Esophagus squamous epithelium (tissue), 5 donors: Measurements from ENCODE around the gene RNPEPL1. TPM values are rescaled to one million over a fixed set of nuclear protein-coding genes. Genes with fewer than 3 reads are reported as not detected.

Source experiments
- DNase-seq: peaks from one replicate; lab custom pipeline; 2025; lab: John Stamatoyannopoulos, UW
- H3K27ac ChIP-seq, 4 donors: fragments of 200-600 bp; sonication (generic); one replicate each; pipeline ENCODE4 v1.5.1; 2016 to 2019; ENCODE audit warnings: mild to moderate bottlenecking in 1 of 4
- H3K27me3 ChIP-seq, 4 donors: fragments of 200-600 bp; sonication (generic); 1 replicate in 3 of 4; 2 replicates in 1 of 4; pipeline versions ENCODE4 v1.5.1 to v1.6.0; 2017 to 2021; ENCODE audit warnings: antibody characterized with exemption in 1 of 4
- H3K36me3 ChIP-seq, 3 donors: fragments of 200-600 bp; sonication (generic); one replicate each; pipeline ENCODE4 v1.5.1; 2016 to 2019
- H3K4me1 ChIP-seq, 3 donors: fragments of 200-600 bp; sonication (generic); one replicate each; pipeline ENCODE4 v1.5.1; 2017 to 2019
- H3K4me3 ChIP-seq, 4 donors: fragments of 200-600 bp; sonication (generic); 1 replicate in 3 of 4; 2 replicates in 1 of 4; pipeline ENCODE4 v1.5.1; 2016 to 2019; ENCODE audit warnings: mild to moderate bottlenecking in 2 of 4, moderate library complexity in 1 of 4
- H3K9me3 ChIP-seq, 3 donors: fragments of 200-600 bp; sonication (generic); one replicate each; pipeline ENCODE4 v1.5.1; 2016 to 2019
- CTCF ChIP-seq, 6 experiments: fragments of 450-650 bp in 4 of 6; fragments of 200-600 bp in 2 of 6; sonication (generic) in 2 of 6; IDR thresholded peaks; one replicate each; pipeline ENCODE4 v1.5.1; 2016 to 2019; ENCODE audit warnings: antibody characterized with exemption in 6 of 6, mild to moderate bottlenecking in 4 of 6, moderate library complexity in 4 of 6
- POLR2A ChIP-seq, 4 donors: fragments of 450-650 bp; IDR thresholded peaks; one replicate each; pipeline ENCODE4 v1.6.1; 2017; ENCODE audit warnings: antibody characterized with exemption in 4 of 4, mild to moderate bottlenecking in 4 of 4, moderate library complexity in 3 of 4
- WGBS, 2 donors: methylation state at CpG; one replicate each; pipeline ENCODE4 v1.1.5; 2018; 5-methylcytosine and 5-hydroxymethylcytosine counted together
- intact Hi-C: fragments of 100-400 bp; cut with DNase I; formaldehyde crosslinking; loops from one replicate; pipeline ENCODE4 v1.15.0; 2022
- total RNA-seq, 4 donors: library from RNA; depleted of rRNA; stranded (reverse); fragments of >200 nt; gene quantifications; one replicate each; pipeline ENCODE4 v1.1.0, GENCODE V29; 2016
- donor health status: DM: yes; HTN: yes; CAD: no.

The RNPEPL1 gene
- total RNA-seq, 4 donors from 2014 or later: 41.9 to 96.5 (median 48.1) TPM

- Histone ChIP-seq H3K9me3 (no peaks in the 10 kb centered on the region), H3K4me3 (no peak overlapping the region), H3K36me3 (peaks cover 3 to 44% (median 7%) of the 10 kb centered on the region in 3 donors), H3K4me1 (peaks cover 0 to 6% (median 4%) of the 10 kb centered on the region in 3 donors), H3K27me3 (no peaks in the 10 kb centered on the region), H3K27ac (no peak overlapping the region)
- DNase-seq: no peak
- TF ChIP-seq CTCF (IDR thresholded peaks at IDR 0.05) (no peak), POLR2A (IDR thresholded peaks at IDR 0.05) (no peak)
- intact Hi-C loops: no loop called here
- 78 to 88% methylated on average over 8 to 11 of the region's 22 CpGs for WGBS, 2 donors
Measured at GRCh38 chr2:240603081-240603835, 35.0 kb downstream of the RNPEPL1 start.

- intact Hi-C loops: no loop called here
- H3K27me3 ChIP-seq: no peaks in the 10 kb centered on the region
- no peak overlapping the region for H3K27ac ChIP-seq
- 89 to 94% methylated on average over 3 of the region's 10 CpGs for WGBS, 2 donors
- TF ChIP-seq POLR2A (IDR thresholded peaks at IDR 0.05) (no peak), CTCF (IDR thresholded peaks at IDR 0.05) (no peak)
- H3K9me3 ChIP-seq: no peaks in the 10 kb centered on the region
- no peak for DNase-seq
- peaks cover 0 to 38% (median 1%) of the 10 kb centered on the region in 3 donors for H3K36me3 ChIP-seq
- no peak overlapping the region for H3K4me3 ChIP-seq
- H3K4me1 ChIP-seq: peaks cover 0 to 6% (median 4%) of the 10 kb centered on the region in 3 donors
Measured at GRCh38 chr2:240603846-240604245, 35.6 kb downstream of the RNPEPL1 start.

- Histone ChIP-seq H3K4me1 (peaks cover 0 to 6% (median 4%) of the 10 kb centered on the region in 3 donors), H3K27me3 (no peaks in the 10 kb centered on the region), H3K36me3 (peaks cover 0 to 32% (median 0%) of the 10 kb centered on the region in 3 donors), H3K4me3 (no peak overlapping the region), H3K27ac (no peak overlapping the region), H3K9me3 (no peaks in the 10 kb centered on the region)
- 35 to 63% methylated on average over 7 to 8 of the region's 11 CpGs for WGBS, 2 donors
- intact Hi-C loops: no loop called here
- TF ChIP-seq POLR2A (IDR thresholded peaks at IDR 0.05): no peak
- TF ChIP-seq CTCF (IDR thresholded peaks at IDR 0.05): peak in 5 of 6 experiments; percentile 12 to 37 (median 35)
- DNase-seq: no peak
Measured at GRCh38 chr2:240604291-240604938, 36.1 kb downstream of the RNPEPL1 start.

- no peak for TF ChIP-seq POLR2A (IDR thresholded peaks at IDR 0.05)
- TF ChIP-seq CTCF (IDR thresholded peaks at IDR 0.05): no peak
- Histone ChIP-seq H3K27ac (no peak overlapping the region), H3K27me3 (no peaks in the 10 kb centered on the region), H3K4me1 (peaks cover 0 to 6% (median 4%) of the 10 kb centered on the region in 3 donors), H3K36me3 (peaks cover 0 to 25% (median 0%) of the 10 kb centered on the region in 3 donors), H3K4me3 (no peak overlapping the region), H3K9me3 (no peaks in the 10 kb centered on the region)
- no peak for DNase-seq
- intact Hi-C loops: no loop called here
- WGBS, 2 donors: 79 to 90% methylated on average over 6 to 15 of the region's 19 CpGs
Measured at GRCh38 chr2:240604939-240605716, 36.8 kb downstream of the RNPEPL1 start.
